HCT116 (cell line): ENCODE measurements around the gene ANO9. TPM values are rescaled to one million over a fixed set of nuclear protein-coding genes. Genes with fewer than 3 reads are reported as not detected.

Source experiments
- ATAC-seq: fragments of 200-7000 bp; cut with Tn5 transposase; 2 replicates; pipeline ENCODE4 v1.9.1; 2020; ENCODE audit warnings: mild to moderate bottlenecking, moderate library complexity
- BruUV-seq: library from RNA; stranded (reverse); fragments of 400-500 nt; replicated peaks from 2 replicates; lab custom pipeline; 2021; lab: Mats Ljungman, UMichigan
- CTCF ChIA-PET: fragments of 300-600 bp; sonication (Branson Sonifier 250); formaldehyde crosslinking; loops from one replicate; lab custom pipeline; 2021; ENCODE audit warnings: antibody characterized with exemption; lab: Charles Lee
- POLR2A ChIA-PET: fragments of 300-600, 350-600 bp; sonication (Branson Sonifier 250); formaldehyde crosslinking; loops from one replicate; lab custom pipeline; 2021; ENCODE audit warnings: antibody characterized with exemption; lab: Charles Lee
- RAD21 ChIA-PET, 2 experiments: fragments of 300-600 bp; sonication (Branson Sonifier 250); formaldehyde crosslinking; loops; one replicate each; lab custom pipeline; 2023; ENCODE audit warnings: low total read pairs in 2 of 2; ENCODE audit not compliant: uncharacterized antibody in 2 of 2, unreplicated experiment in 2 of 2, low non-redundant PET in 1 of 2; lab: Charles Lee
- DNase-seq: peaks from one replicate; pipeline ENCODE4 v3.0.0-alpha.2; 2010; ENCODE audit warnings: low read depth, low spot score
- H2AFZ ChIP-seq: fragments of 200-600 bp; shearing (Covaris generic), sonication (generic); 2 replicates; pipeline ENCODE4 v1.6.1; 2017; ENCODE audit warnings: low read depth, mixed run types, mixed read lengths, antibody characterized with exemption, low read length; ENCODE audit not compliant: poor library complexity, severe bottlenecking
- H3K27ac ChIP-seq: 2 replicates; pipeline ENCODE4 v1.5.1; 2012; ENCODE audit warnings: low read depth, low read length
- H3K27me3 ChIP-seq: fragments of 200-600 bp; sonication (generic); 2 replicates; pipeline ENCODE4 v1.6.1; 2016; ENCODE audit warnings: mixed run types, low read length, mixed read lengths; ENCODE audit not compliant: insufficient read depth
- H3K36me3 ChIP-seq, 2 experiments: fragments of 200-500 bp in 1 of 2; fragments of 200-600 bp in 1 of 2; sonication (Bioruptor generic) in 1 of 2; sonication (generic) in 1 of 2; 2 replicates each; pipeline versions ENCODE4 v1.5.1 to v1.6.1; 2014 to 2016; ENCODE audit warnings: low read length in 2 of 2, inconsistent platforms in 1 of 2, mixed read lengths in 1 of 2, mixed run types in 1 of 2; ENCODE audit not compliant: insufficient read depth in 2 of 2, control insufficient read depth in 1 of 2
- H3K4me1 ChIP-seq, 2 experiments: fragments of 200-600 bp in 1 of 2; sonication (generic) in 1 of 2; 2 replicates each; pipeline versions ENCODE4 v1.5.1 to v1.6.1; 2012 to 2017; ENCODE audit warnings: low read length in 2 of 2, inconsistent platforms in 1 of 2, mild to moderate bottlenecking in 1 of 2, mixed read lengths in 1 of 2, mixed run types in 1 of 2, moderate library complexity in 1 of 2; ENCODE audit not compliant: insufficient read depth in 2 of 2, control insufficient read depth in 1 of 2
- H3K4me2 ChIP-seq: fragments of 200-600 bp; sonication (generic); 2 replicates; pipeline ENCODE4 v1.6.1; 2017; ENCODE audit warnings: mixed run types, low read length, mixed read lengths
- H3K4me3 ChIP-seq, 2 experiments: fragments of 200-600 bp in 1 of 2; sonication (generic) in 1 of 2; replicated peaks in 1 of 2; 2 replicates each; pipeline ENCODE4 v1.5.1; 2011 to 2016; ENCODE audit warnings: low read length in 2 of 2, control low read depth in 1 of 2, low read depth in 1 of 2, mild to moderate bottlenecking in 1 of 2, mixed read lengths in 1 of 2, mixed run types in 1 of 2
- H3K79me2 ChIP-seq: fragments of 200-600 bp; sonication (generic); 2 replicates; pipeline ENCODE4 v1.6.1; 2017; ENCODE audit warnings: mild to moderate bottlenecking, mixed run types, low read length, moderate library complexity, mixed read lengths; ENCODE audit not compliant: insufficient read depth
- H3K9ac ChIP-seq: fragments of 200-600 bp; sonication (generic); 2 replicates; pipeline ENCODE4 v1.6.1; 2016; ENCODE audit warnings: low read length, mixed read lengths
- H3K9me2 ChIP-seq: fragments of 200-600 bp; sonication (generic), shearing (Covaris generic); 2 replicates; pipeline ENCODE4 v1.6.1; 2017; ENCODE audit warnings: mixed run types, mild to moderate bottlenecking, moderate library complexity; ENCODE audit not compliant: insufficient read depth
- H3K9me3 ChIP-seq, 2 experiments: fragments of 200-500 bp in 1 of 2; fragments of 200-600 bp in 1 of 2; sonication (Bioruptor generic) in 1 of 2; sonication (generic) in 1 of 2; 2 replicates each; pipeline ENCODE4 v1.6.1; 2014 to 2017; ENCODE audit warnings: low read length in 2 of 2, mixed read lengths in 2 of 2, inconsistent platforms in 1 of 2, low read depth in 1 of 2, mild to moderate bottlenecking in 1 of 2, mixed run types in 1 of 2, moderate library complexity in 1 of 2; ENCODE audit not compliant: control insufficient read depth in 1 of 2, insufficient read depth in 1 of 2
- H4K20me1 ChIP-seq: fragments of 200-600 bp; sonication (generic), shearing (Covaris generic); 2 replicates; pipeline ENCODE4 v1.6.1; 2017; ENCODE audit warnings: mixed run types, mild to moderate bottlenecking, moderate library complexity; ENCODE audit not compliant: insufficient read depth
- ATF3 ChIP-seq: IDR thresholded peaks from 2 replicates; pipeline ENCODE4 v1.6.1; 2012
- CBX3 ChIP-seq: IDR thresholded peaks from 2 replicates; pipeline ENCODE4 v1.6.1; 2012; ENCODE audit warnings: low read depth
- CEBPB ChIP-seq: IDR thresholded peaks from 2 replicates; pipeline ENCODE4 v1.6.1; 2012; ENCODE audit warnings: low read depth
- CTCF ChIP-seq, 3 experiments: fragments of 200-600 bp in 1 of 3; sonication (generic) in 1 of 3; IDR thresholded peaks in 2 of 3; conservative IDR thresholded peaks in 1 of 3; 2 replicates each; pipeline ENCODE4 v1.5.1; 2012 to 2017; ENCODE audit warnings: low read depth in 2 of 3, low read length in 2 of 3, antibody characterized with exemption in 1 of 3, borderline replicate concordance in 1 of 3, control low read depth in 1 of 3, mild to moderate bottlenecking in 1 of 3, mixed read lengths in 1 of 3, mixed run types in 1 of 3, moderate library complexity in 1 of 3; ENCODE audit not compliant: insufficient read depth in 1 of 3
- EGR1 ChIP-seq: IDR thresholded peaks from 2 replicates; pipeline ENCODE4 v1.6.1; 2012; ENCODE audit warnings: low read depth
- FOSL1 ChIP-seq: IDR thresholded peaks from 2 replicates; pipeline ENCODE4 v1.6.1; 2012; ENCODE audit warnings: low read depth
- JUND ChIP-seq: IDR thresholded peaks from 2 replicates; pipeline ENCODE4 v1.6.1; 2012
- MAX ChIP-seq: IDR thresholded peaks from 2 replicates; pipeline ENCODE4 v1.6.1; 2012
- POLR2A ChIP-seq: IDR thresholded peaks from 2 replicates; pipeline ENCODE4 v1.7.0; 2011; ENCODE audit warnings: borderline replicate concordance; ENCODE audit not compliant: insufficient read depth, insufficient read length; ENCODE audit errors: extremely low read depth
- POLR2AphosphoS5 ChIP-seq: IDR thresholded peaks from 2 replicates; pipeline ENCODE4 v1.6.1; 2011; ENCODE audit warnings: mild to moderate bottlenecking, low read depth, low read length, moderate library complexity
- RAD21 ChIP-seq: IDR thresholded peaks from 2 replicates; pipeline ENCODE4 v1.6.1; 2012; ENCODE audit warnings: low read depth, mild to moderate bottlenecking
- SP1 ChIP-seq: IDR thresholded peaks from 2 replicates; pipeline ENCODE4 v1.6.1; 2012; ENCODE audit warnings: low read depth
- SRF ChIP-seq: IDR thresholded peaks from 2 replicates; pipeline ENCODE4 v1.6.1; 2012; ENCODE audit warnings: low read depth
- ZBTB33 ChIP-seq: IDR thresholded peaks from 2 replicates; pipeline ENCODE4 v1.6.1; 2011; ENCODE audit warnings: mild to moderate bottlenecking, low read length, moderate library complexity; ENCODE audit not compliant: insufficient replicate concordance; ENCODE audit errors: extremely low read depth
- ZNF274 ChIP-seq: fragments of 200-500 bp; sonication (Bioruptor generic); IDR thresholded peaks from 2 replicates; pipeline ENCODE4 v1.6.1; 2014; ENCODE audit warnings: mild to moderate bottlenecking, low read depth, low read length, inconsistent platforms
- intact Hi-C: fragments of 100-400 bp; cut with micrococcal nuclease; formaldehyde crosslinking; loops from 2 replicates; pipeline ENCODE4 v1.10.0; 2022
- total RNA-seq: library from RNA; stranded (reverse); gene quantifications from one replicate; pipeline ENCODE4 v1.2.1, GENCODE V29; 2021; ENCODE audit not compliant: unreplicated experiment

Gene ANO9
- total RNA-seq, 1 experiment from 2014 or later: 70.3 TPM

GRCh38 chr11:368414-369335 is 73.1 kb downstream of the ANO9 start:
- H3K4me3 ChIP-seq: no peak overlapping the region
- ChIA-PET CTCF (no interaction called here), POLR2A (no interaction called here), RAD21 (no interaction called here)
- no TSS peak for BruUV-seq
- no peaks in the 10 kb centered on the region for H3K9me3 ChIP-seq
- no peak overlapping the region for H3K4me2 ChIP-seq
- peaks cover 0 to 19% of the 10 kb centered on the region in 2 experiments; a peak in 2 of 4 replicates for H3K4me1 ChIP-seq
- peak overlapping the region; percentile 25; the same call in 1 of the 2 replicates for H3K27ac ChIP-seq
- no peaks in the 10 kb centered on the region for H4K20me1 ChIP-seq
- peaks cover 16% of the 10 kb centered on the region; the same call in 1 of the 2 replicates for H3K79me2 ChIP-seq
- peaks cover 0 to 8% of the 10 kb centered on the region in 2 experiments; a peak in 1 of 4 replicates for H3K36me3 ChIP-seq
- H3K9ac ChIP-seq: no peak overlapping the region
- no peaks in the 10 kb centered on the region for H3K27me3 ChIP-seq
- ATAC-seq (peak; percentile 8; the same call in 1 of the 2 replicates), DNase-seq (no peak)
- TF ChIP-seq CEBPB: no peak
- no peak for TF ChIP-seq JUND
- no peak for TF ChIP-seq POLR2A
- no peak for TF ChIP-seq POLR2AphosphoS5
- TF ChIP-seq SP1: no peak
- TF ChIP-seq ATF3: no peak
- no peak for TF ChIP-seq CBX3
- no peak for TF ChIP-seq SRF
- no peak for TF ChIP-seq RAD21
- no peaks in the 10 kb centered on the region for H3K9me2 ChIP-seq
- no peak overlapping the region for H2AFZ ChIP-seq
- intact Hi-C loops: no loop called here

GRCh38 chr11:367956-368413 is 73.8 kb downstream of the ANO9 start:
- H3K4me3 ChIP-seq: no peak overlapping the region
- no peak for ATAC-seq
- POLR2A ChIA-PET: no interaction called here
- TF ChIP-seq ZBTB33 (no peak), EGR1 (no peak), POLR2AphosphoS5 (no peak), CBX3 (no peak), SP1 (no peak), ZNF274 (no peak), CEBPB (no peak), CTCF (IDR thresholded peaks at IDR 0.05 in 2 of 3, conservative IDR thresholded peaks at IDR 0.05 in 1 of 3; ENCODE audit: borderline replicate concordance in 1 of 3, insufficient read depth in 1 of 3, low read depth in 2 of 3, low read length in 2 of 3) (no peak), FOSL1 (no peak), MAX (no peak)

More at GRCh38 chr11:367956-368413, 73.8 kb downstream of the ANO9 start:
- H3K9ac ChIP-seq: no peak overlapping the region
- H3K36me3 ChIP-seq: peaks cover 0 to 1% of the 10 kb centered on the region in 2 experiments; a peak in 1 of 4 replicates
- no peak overlapping the region; the same call in 1 of the 2 replicates for H3K27ac ChIP-seq
- no peaks in the 10 kb centered on the region for H3K9me2 ChIP-seq
- DNase-seq: no peak
- H2AFZ ChIP-seq: no peak overlapping the region
- no peaks in the 10 kb centered on the region for H3K9me3 ChIP-seq
- RAD21 ChIA-PET: interaction anchor here in 1 of 2 experiments (0.6 kb wide), 1 partner anchor 26 kb away, joined by 7 read pairs; the partner anchor contains the start of gene PKP3
- CTCF ChIA-PET: no interaction called here
- H3K27me3 ChIP-seq: no peaks in the 10 kb centered on the region
- H3K79me2 ChIP-seq: peaks cover 16% of the 10 kb centered on the region; the same call in 1 of the 2 replicates
- H3K4me1 ChIP-seq: peaks cover 0 to 19% of the 10 kb centered on the region in 2 experiments; a peak in 2 of 4 replicates
- H3K4me2 ChIP-seq: no peak overlapping the region
- no TSS peak for BruUV-seq
- H4K20me1 ChIP-seq: no peaks in the 10 kb centered on the region
- intact Hi-C loops: no loop called here
